Left ventricle myocardium superior (tissue), 1 donor: ENCODE results near the gene B4GALT5. TPM values are rescaled to one million over a fixed set of nuclear protein-coding genes. Genes with fewer than 3 reads are reported as not detected.
"Not testable (repeated sequence)": the region's sequence is repeated elsewhere in the genome, so short reads cannot be mapped to it uniquely, and the experiment has no call there.

ENCODE experiments used
- ATAC-seq: fragments of 200-7000 bp; cut with Tn5 transposase; one replicate; pipeline ENCODE4 v1.9.1; 2020; ENCODE audit warnings: mild to moderate bottlenecking, moderate library complexity
- DNase-seq: peaks from one replicate; pipeline ENCODE4 v3.0.0-alpha.2; 2020
- intact Hi-C: fragments of 100-400 bp; cut with micrococcal nuclease; formaldehyde crosslinking; loops from one replicate; pipeline ENCODE4 v1.11.0; 2022
- total RNA-seq: library from RNA; stranded (reverse); fragmentation: NEBNext Ultra II Directional; extraction: Animal tissue kit (Norgen Biotek cat#: 25700); gene quantifications from one replicate; pipeline ENCODE4 v1.2.1, GENCODE V29; 2021
- donor health status: DM: no; HTN: yes; CAD: no; lungs with severe emphysema.

B4GALT5 gene
- total RNA-seq, 1 donor from 2014 or later = 37.2 TPM

DNA sequence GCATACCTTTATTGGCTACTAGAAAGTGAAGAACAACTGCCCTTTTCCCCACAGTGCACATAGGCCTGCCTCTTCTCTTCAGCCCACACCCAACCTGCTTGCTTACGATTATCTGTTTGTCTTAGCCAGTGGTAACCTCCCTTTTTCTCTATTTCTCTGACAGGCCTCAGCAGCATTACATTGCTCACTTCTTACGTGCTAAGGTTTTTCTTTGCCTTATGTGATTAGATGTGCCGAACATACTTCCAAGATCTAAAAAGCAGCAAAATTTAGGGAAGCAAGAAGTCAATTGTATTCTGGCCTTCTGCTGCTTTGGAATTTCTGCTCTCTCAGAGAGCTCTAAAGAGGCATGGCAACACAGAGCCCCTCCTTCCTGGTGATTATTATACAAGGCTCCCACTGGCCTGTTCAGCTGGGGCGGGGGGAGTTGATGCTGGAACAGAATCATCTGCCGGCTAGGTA lies 7.0 kb downstream of the B4GALT5 start:
- intact Hi-C loops = no loop called here
- ATAC-seq = peak; percentile 49
- DNase-seq = no peak

DNA sequence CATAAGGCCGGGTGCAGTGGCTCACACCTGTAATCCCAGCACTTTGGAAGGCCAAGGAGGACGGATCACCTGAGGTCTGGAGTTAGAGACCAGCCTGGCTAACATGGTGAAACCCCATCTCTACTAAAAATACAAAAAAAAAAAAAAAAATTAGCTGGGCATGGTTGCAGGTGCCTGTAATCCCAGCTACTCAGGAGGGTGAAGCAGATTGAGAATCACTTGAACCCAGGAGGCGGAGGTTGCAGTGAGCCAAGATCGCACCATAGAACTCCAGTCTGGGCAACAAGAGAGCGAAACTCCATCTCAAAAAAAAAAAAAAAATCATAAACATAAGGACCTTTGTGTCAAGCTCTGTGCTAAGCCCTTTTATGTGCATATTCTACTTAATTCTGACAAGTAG lies 7.8 kb downstream of the B4GALT5 start:
- intact Hi-C loops, DNase-seq, ATAC-seq: not testable (repeated sequence)

GRCh38 chr20:49705358-49705757 lies 8.3 kb downstream of the B4GALT5 start:
- no peak for DNase-seq
- ATAC-seq = no peak
- intact Hi-C loops = no loop called here

GRCh38 chr20:49704932-49705336 lies 8.7 kb downstream of the B4GALT5 start:
- intact Hi-C loops = no loop called here
- DNase-seq (no peak), ATAC-seq (no peak)

DNA sequence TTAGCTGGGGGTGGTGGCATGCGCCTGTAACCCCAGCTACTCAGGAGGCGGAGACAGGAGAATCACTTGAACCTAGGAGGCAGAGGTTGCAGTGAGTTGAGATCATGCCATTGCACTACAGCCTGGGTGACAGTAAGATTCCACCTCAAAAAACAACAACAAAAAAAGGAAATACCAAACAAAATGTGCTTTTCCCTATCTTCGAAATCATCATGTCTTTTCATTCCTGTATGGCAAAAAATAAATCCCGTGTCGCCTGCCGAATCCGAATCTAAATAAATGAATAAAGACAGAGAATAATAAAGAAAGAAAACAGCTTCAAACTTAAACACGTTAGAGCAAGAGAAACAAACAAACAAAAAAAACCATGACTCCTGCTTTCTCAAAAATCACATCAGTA lies 11.8 kb downstream of the B4GALT5 start:
- ATAC-seq = no peak
- intact Hi-C loops = no loop called here
- DNase-seq = no peak

DNA sequence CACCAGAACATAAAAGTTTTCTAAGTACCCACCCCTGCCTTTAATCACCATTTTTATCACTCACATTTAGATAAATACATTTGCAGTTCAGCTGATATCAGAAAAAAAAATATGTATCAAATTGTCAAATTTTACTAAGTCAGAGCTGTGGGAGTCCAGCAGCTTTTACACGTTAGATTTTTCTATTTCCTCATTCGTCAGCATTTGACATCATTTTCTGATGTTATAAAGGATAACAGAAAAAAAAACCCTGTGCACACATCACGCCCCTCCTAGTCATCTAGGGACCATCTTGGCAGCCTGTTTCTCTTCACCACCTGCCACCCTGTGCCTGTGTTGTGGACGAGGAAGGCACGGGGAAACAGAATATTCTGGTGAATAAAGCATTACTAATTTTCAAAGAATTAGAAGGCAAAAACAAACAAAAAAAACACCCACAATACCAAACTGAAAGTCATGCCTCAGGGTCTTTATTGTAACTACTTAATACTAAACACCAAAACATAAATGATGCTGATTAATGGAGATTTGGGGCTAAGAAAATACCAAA lies 12.4 kb downstream of the B4GALT5 start:
- DNase-seq = no peak
- intact Hi-C loops = no loop called here
- ATAC-seq = no peak

DNA sequence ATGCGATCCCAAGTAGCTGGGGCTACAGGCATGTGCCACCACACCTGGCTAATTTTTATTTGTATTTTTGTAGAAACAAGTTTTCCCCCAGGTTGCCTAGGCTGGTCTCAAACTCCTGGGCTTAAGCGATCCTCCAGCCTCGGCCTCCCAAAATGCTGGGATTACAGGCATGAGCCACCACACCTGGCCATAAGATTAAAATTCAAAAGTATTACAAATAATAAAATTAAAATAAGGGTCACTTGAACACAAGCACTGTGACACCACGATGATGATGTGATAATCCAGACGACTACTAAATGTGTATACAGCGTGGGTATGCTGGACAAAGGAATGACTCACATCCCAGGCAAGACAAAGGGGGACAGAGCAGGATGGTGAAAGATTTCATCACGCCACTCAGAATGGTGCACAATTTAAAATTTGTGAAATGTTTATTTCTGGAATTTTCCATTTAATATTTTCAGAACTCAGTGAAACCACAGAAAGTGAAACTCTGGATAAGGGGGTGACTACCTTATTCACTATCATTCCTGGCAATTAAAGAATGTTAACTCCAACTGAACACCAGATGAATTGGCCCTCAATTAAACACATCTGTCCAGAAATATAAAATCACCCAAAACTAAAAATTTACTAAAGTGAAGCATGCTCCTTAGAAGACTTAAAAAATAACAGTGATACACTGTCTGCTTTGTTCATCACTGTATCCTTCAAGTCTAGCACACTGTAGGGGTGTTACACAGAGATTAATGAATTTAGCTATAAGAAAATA lies 13.1 kb downstream of the B4GALT5 start:
- intact Hi-C loops = no loop called here
- ATAC-seq = peak; percentile 68

DNA sequence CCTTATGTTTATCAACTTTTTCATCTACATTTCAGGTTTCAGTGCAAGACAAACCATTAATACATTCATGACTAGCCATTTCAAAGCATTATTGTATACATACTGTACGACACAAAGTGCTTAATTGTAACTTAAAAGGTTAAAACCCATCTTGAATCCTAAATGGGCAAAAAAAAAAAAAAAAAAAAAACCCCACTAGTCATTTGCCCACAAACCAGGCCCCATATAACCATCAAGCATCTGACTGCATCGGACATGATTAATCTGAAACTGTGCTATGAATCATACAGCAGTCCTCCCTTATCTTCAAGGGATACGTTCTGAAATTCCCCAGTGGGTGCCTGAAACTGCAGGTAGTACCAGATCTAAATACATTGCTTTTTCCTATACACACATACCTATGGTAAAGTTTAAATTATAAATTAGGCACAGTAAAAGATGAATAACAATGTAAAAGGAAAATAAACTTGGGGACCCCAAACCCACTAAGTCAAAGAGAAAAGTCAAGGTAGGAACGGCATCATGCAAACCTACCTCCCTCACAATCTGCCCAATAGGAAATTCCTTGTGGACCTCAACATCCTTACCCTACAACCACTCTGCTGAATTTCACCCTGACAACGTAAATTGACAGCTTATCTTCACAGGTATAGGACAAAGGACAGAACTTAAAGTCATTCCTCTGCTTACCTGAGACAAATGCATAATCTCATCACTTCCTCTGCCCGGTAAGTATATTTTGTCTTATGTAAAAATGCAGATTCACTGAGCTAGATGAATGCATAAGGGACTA lies 14.3 kb downstream of the B4GALT5 start:
- DNase-seq (no peak), ATAC-seq (no peak)
- intact Hi-C loops = no loop called here

More for the DNA sequence above, 13.1 kb downstream of the B4GALT5 start:
- DNase-seq = no peak

GRCh38 chr20:49698477-49698876 lies 15.2 kb downstream of the B4GALT5 start:
- intact Hi-C loops = no loop called here
- no peak for ATAC-seq
- DNase-seq = no peak

- ATAC-seq = no peak
These were observed 16.6 kb downstream of the B4GALT5 start for GRCh38 chr20:49697071-49697470.

DNA sequence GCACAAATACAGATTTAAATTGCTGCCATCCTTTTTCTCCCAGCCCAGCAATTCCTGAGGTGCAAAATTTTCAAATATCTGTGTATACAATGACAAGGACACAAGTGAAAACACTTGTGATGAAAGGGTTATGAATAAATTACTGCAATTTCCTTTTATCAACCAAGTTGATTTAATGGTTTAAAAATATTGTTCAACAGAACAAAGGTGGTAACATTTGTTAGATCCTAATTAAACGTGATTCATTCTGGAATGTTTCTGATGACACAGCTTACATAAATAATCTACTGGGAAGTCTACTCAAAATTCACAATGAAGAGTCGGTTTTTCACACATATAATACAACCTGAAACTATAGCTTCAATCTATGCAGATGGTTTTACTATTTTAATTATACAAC lies 17.1 kb downstream of the B4GALT5 start:
- ATAC-seq (no peak), DNase-seq (no peak)
- intact Hi-C loops = no loop called here

More at GRCh38 chr20:49697071-49697470, 16.6 kb downstream of the B4GALT5 start:
- intact Hi-C loops = no loop called here
- no peak for DNase-seq

- ATAC-seq = no peak
- intact Hi-C loops = no loop called here
- DNase-seq = no peak
These were observed 17.8 kb downstream of the B4GALT5 start for GRCh38 chr20:49695830-49696229.

GRCh38 chr20:49694450-49695071 lies 19.1 kb downstream of the B4GALT5 start:
- ATAC-seq (no peak), DNase-seq (no peak)
- intact Hi-C loops = no loop called here

DNA sequence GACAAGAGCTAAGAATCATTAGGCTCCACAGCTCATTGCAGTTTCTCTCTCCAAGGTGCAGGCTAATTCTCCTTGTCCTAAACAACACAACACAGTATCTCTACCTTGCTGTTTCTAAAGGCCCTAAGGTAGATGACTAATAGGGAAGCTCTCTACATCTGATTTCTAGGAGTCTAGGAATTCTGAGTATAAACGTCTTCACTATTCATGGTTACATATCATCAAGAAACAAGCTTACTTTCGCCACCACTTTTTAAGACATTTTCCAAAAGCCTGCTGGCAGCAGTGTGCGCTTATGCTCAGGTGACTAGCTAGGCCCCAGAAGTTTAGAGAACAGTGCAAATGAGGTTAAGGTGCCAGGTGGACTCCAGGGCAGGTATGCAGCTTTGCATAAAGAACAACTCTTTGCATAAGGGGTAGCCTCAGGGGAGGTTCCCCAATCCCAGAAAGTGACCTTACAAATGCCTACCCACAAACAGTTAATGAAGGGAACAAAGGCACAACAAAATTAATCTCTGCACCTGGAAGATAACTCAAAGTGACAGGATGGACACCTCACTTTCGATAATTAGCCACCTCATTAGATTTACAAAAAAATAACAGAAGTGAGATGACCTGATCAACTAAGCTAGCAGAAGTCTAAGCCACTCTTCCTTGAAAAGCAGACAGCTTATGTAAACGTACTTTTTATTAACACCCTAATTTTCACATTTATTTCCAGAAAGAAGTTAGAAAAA lies 20.1 kb downstream of the B4GALT5 start:
- DNase-seq (no peak), ATAC-seq (no peak)
- intact Hi-C loops = no loop called here

- ATAC-seq (peak; percentile 16), DNase-seq (no peak)
- intact Hi-C loops = no loop called here
These were observed 20.7 kb downstream of the B4GALT5 start for GRCh38 chr20:49692941-49693340.

- intact Hi-C loops = no loop called here
- DNase-seq = no peak
- ATAC-seq = peak; percentile 42
These were observed 21.7 kb downstream of the B4GALT5 start for GRCh38 chr20:49691818-49692568.

- DNase-seq (no peak), ATAC-seq (peak; percentile 8)
- intact Hi-C loops = no loop called here
These were observed 22.6 kb downstream of the B4GALT5 start for GRCh38 chr20:49690899-49691620.
